Liver (tissue), 9 donors: Measurements from ENCODE around the gene RARRES1. TPM values are rescaled to one million over a fixed set of nuclear protein-coding genes. Genes with fewer than 3 reads are reported as not detected.

Source experiments
- DNase-seq: peaks from one replicate; pipeline ENCODE4 v3.0.0-alpha.2; 2017; ENCODE audit warnings: low spot score
- H3K27ac ChIP-seq, 2 donors: one replicate each; pipeline ENCODE4 v1.7.0; 2013; ENCODE audit warnings: inconsistent platforms in 2 of 2, low read length in 2 of 2, control low read depth in 1 of 2, low read depth in 1 of 2, mild to moderate bottlenecking in 1 of 2
- H3K27me3 ChIP-seq, 4 donors: one replicate each; pipeline versions ENCODE4 v1.6.1 to v1.7.0; 2013; ENCODE audit warnings: low read length in 3 of 4, inconsistent platforms in 1 of 4, mild to moderate bottlenecking in 1 of 4, moderate library complexity in 1 of 4; ENCODE audit not compliant: control insufficient read depth in 4 of 4, insufficient read depth in 4 of 4
- H3K36me3 ChIP-seq, 4 donors: one replicate each; pipeline versions ENCODE4 v1.6.1 to v1.7.0; 2013; ENCODE audit warnings: low read length in 3 of 4, mild to moderate bottlenecking in 3 of 4, low read depth in 1 of 4, moderate library complexity in 1 of 4; ENCODE audit not compliant: control insufficient read depth in 4 of 4, insufficient read depth in 3 of 4
- H3K4me1 ChIP-seq, 4 donors: one replicate each; pipeline versions ENCODE4 v1.6.1 to v1.7.0; 2013; ENCODE audit warnings: low read length in 3 of 4, mild to moderate bottlenecking in 3 of 4, moderate library complexity in 1 of 4; ENCODE audit not compliant: control insufficient read depth in 4 of 4, insufficient read depth in 4 of 4
- H3K4me3 ChIP-seq, 3 donors: one replicate each; pipeline versions ENCODE4 v1.6.1 to v1.7.0; 2013; ENCODE audit warnings: low read length in 3 of 3, control low read depth in 1 of 3, low read depth in 1 of 3, mild to moderate bottlenecking in 1 of 3
- H3K9ac ChIP-seq, 2 donors: one replicate each; pipeline ENCODE4 v1.7.0; 2013; ENCODE audit warnings: low read length in 2 of 2, mild to moderate bottlenecking in 2 of 2, moderate library complexity in 2 of 2, control low read depth in 1 of 2, low read depth in 1 of 2
- H3K9me3 ChIP-seq, 4 donors: one replicate each; pipeline versions ENCODE4 v1.6.1 to v1.7.0; 2013; ENCODE audit warnings: low read length in 3 of 4; ENCODE audit not compliant: control insufficient read depth in 4 of 4
- ATF3 ChIP-seq: IDR thresholded peaks from 2 replicates; pipeline ENCODE4 v1.6.1; 2016; ENCODE audit warnings: antibody characterized with exemption
- CTCF ChIP-seq: fragments of 150-350 bp; IDR thresholded peaks from 2 replicates; pipeline ENCODE4 v1.5.1; 2017; ENCODE audit warnings: improper control_type of control experiment, low read depth, low read length; ENCODE audit not compliant: missing input control
- EGR1 ChIP-seq, 2 donors: IDR thresholded peaks; 2 replicates each; pipeline ENCODE4 v1.6.1; 2016 to 2018; ENCODE audit warnings: antibody characterized with exemption in 2 of 2, low read depth in 2 of 2
- FOXA1 ChIP-seq: IDR thresholded peaks from 2 replicates; pipeline ENCODE4 v1.6.1; 2016; ENCODE audit warnings: antibody characterized with exemption
- FOXA2 ChIP-seq: IDR thresholded peaks from 2 replicates; pipeline ENCODE4 v1.6.1; 2016; ENCODE audit warnings: antibody characterized with exemption
- GABPA ChIP-seq, 2 donors: IDR thresholded peaks in 1 of 2; conservative IDR thresholded peaks in 1 of 2; 2 replicates each; pipeline ENCODE4 v1.6.1; 2016; ENCODE audit warnings: antibody characterized with exemption in 2 of 2, mild to moderate bottlenecking in 1 of 2, moderate library complexity in 1 of 2
- HNF4A ChIP-seq, 2 donors: conservative IDR thresholded peaks; 2 replicates each; pipeline ENCODE4 v1.6.1; 2016; ENCODE audit warnings: antibody characterized with exemption in 2 of 2, mild to moderate bottlenecking in 2 of 2
- HNF4G ChIP-seq: IDR thresholded peaks from 2 replicates; pipeline ENCODE4 v1.6.1; 2016; ENCODE audit warnings: antibody characterized with exemption
- JUND ChIP-seq, 2 donors: IDR thresholded peaks; 2 replicates each; pipeline ENCODE4 v1.6.1; 2016; ENCODE audit warnings: antibody characterized with exemption in 2 of 2
- MAX ChIP-seq: IDR thresholded peaks from 2 replicates; pipeline ENCODE4 v1.6.1; 2016; ENCODE audit warnings: antibody characterized with exemption
- NR2F2 ChIP-seq: IDR thresholded peaks from 2 replicates; pipeline ENCODE4 v1.6.1; 2016; ENCODE audit warnings: antibody characterized with exemption
- RAD21 ChIP-seq, 2 donors: IDR thresholded peaks; 2 replicates each; pipeline ENCODE4 v1.6.1; 2016; ENCODE audit warnings: antibody characterized with exemption in 2 of 2, mild to moderate bottlenecking in 2 of 2
- REST ChIP-seq: IDR thresholded peaks from 2 replicates; pipeline ENCODE4 v1.6.1; 2016; ENCODE audit warnings: antibody characterized with exemption, mild to moderate bottlenecking
- RXRA ChIP-seq, 2 donors: IDR thresholded peaks; 2 replicates each; pipeline ENCODE4 v1.6.1; 2017 to 2018; ENCODE audit warnings: antibody characterized with exemption in 2 of 2, mild to moderate bottlenecking in 1 of 2
- SP1 ChIP-seq: IDR thresholded peaks from 2 replicates; pipeline ENCODE4 v1.6.1; 2018; ENCODE audit warnings: antibody characterized with exemption, mild to moderate bottlenecking
- TAF1 ChIP-seq: conservative IDR thresholded peaks from 2 replicates; pipeline ENCODE4 v1.6.1; 2016; ENCODE audit warnings: antibody characterized with exemption, mild to moderate bottlenecking
- ZBTB33 ChIP-seq: IDR thresholded peaks from 2 replicates; pipeline ENCODE4 v1.6.1; 2016; ENCODE audit warnings: antibody characterized with exemption
- WGBS: extraction: QIAGEN DNeasy Blood & Tissue Kit; methylation state at CpG from one replicate; pipeline ENCODE4 v1.1.7; 2013; 5-methylcytosine and 5-hydroxymethylcytosine counted together
- polyA plus RNA-seq, 2 donors: library from polyadenylated mRNA; stranded (reverse) in 1 of 2; unstranded in 1 of 2; fragments of 200-250 nt in 1 of 2; fragments of >200 nt in 1 of 2; fragmentation: Nextera tagmentation in 1 of 2; extraction: Ambion mirVana in 1 of 2; gene quantifications; one replicate each; pipeline versions ENCODE4 v1.2.1 to v1.2.3, GENCODE V29; 2013 to 2015
- total RNA-seq, 2 donors: library from RNA; depleted of rRNA; stranded (reverse); fragments of >200 nt; gene quantifications; one replicate each; pipeline ENCODE4 v1.2.3, GENCODE V29; 2014
- donor health status: healthy.
- donor health status: healthy.
- donor health status: healthy.
- donor health status: healthy.
- donor health status: healthy.

The RARRES1 gene
- total and polyA plus RNA-seq, 4 donors = 0.92 to 6.9 (median 2.4) TPM

- no peaks in the 10 kb centered on the region for H3K4me1 ChIP-seq
- no peaks in the 10 kb centered on the region for H3K36me3 ChIP-seq
- no peak for TF ChIP-seq ATF3
- TF ChIP-seq REST = no peak
- no peak for TF ChIP-seq FOXA2
- no peak for TF ChIP-seq HNF4A (conservative IDR thresholded peaks at IDR 0.05)
- no peak for TF ChIP-seq TAF1
- TF ChIP-seq SP1 = no peak
- H3K27me3 ChIP-seq = no peaks in the 10 kb centered on the region
- WGBS = 93% methylated on average over 9 of the region's 9 CpGs
- no peak overlapping the region for H3K4me3 ChIP-seq
- H3K9ac ChIP-seq = no peak overlapping the region
- DNase-seq = no peak
- H3K9me3 ChIP-seq = peaks cover 0 to 8% (median 3%) of the 10 kb centered on the region in 4 donors
- no peak overlapping the region for H3K27ac ChIP-seq
Observed at GRCh38 chr3:158737976-158738615, 5.8 kb upstream of the RARRES1 start.

GRCh38 chr3:158737410-158737809 lies 5.2 kb upstream of the RARRES1 start:
- H3K27ac ChIP-seq = no peak overlapping the region
- H3K4me1 ChIP-seq = peaks cover 0 to 6% (median 2%) of the 10 kb centered on the region in 4 donors
- TF ChIP-seq FOXA2 = no peak
- TF ChIP-seq GABPA (IDR thresholded peaks at IDR 0.05 in 1 of 2, conservative IDR thresholded peaks at IDR 0.05 in 1 of 2) = no peak
- TF ChIP-seq NR2F2 = no peak
- no peak for TF ChIP-seq CTCF
- TF ChIP-seq SP1 = no peak
- TF ChIP-seq HNF4G = no peak
- no peak for TF ChIP-seq JUND (IDR thresholded peaks at IDR 0.05)
- no peak for TF ChIP-seq RAD21 (IDR thresholded peaks at IDR 0.05)
- TF ChIP-seq REST = no peak
- no peak for TF ChIP-seq RXRA (IDR thresholded peaks at IDR 0.05)
- TF ChIP-seq FOXA1 = no peak
- no peak for TF ChIP-seq TAF1
- TF ChIP-seq MAX = no peak
- TF ChIP-seq ATF3 = no peak
- TF ChIP-seq EGR1 (IDR thresholded peaks at IDR 0.05; ENCODE audit: low read depth in 2 of 2) = no peak
- TF ChIP-seq HNF4A (conservative IDR thresholded peaks at IDR 0.05) = no peak
- no peak for TF ChIP-seq ZBTB33
- H3K9me3 ChIP-seq = peaks cover 0 to 8% (median 3%) of the 10 kb centered on the region in 4 donors
- WGBS = 94% methylated on average over 2 of the region's 2 CpGs
- H3K9ac ChIP-seq = no peak overlapping the region
- H3K36me3 ChIP-seq = no peaks in the 10 kb centered on the region
- no peaks in the 10 kb centered on the region for H3K27me3 ChIP-seq
- no peak for DNase-seq
- H3K4me3 ChIP-seq = no peak overlapping the region
